Activated T-cell treated with anti-CD3 and anti-CD28 coated beads for 24 hours (primary cell): ENCODE data around the gene SLC25A23.
"Not testable (repeated sequence)": the region's sequence is repeated elsewhere in the genome, so short reads cannot be mapped to it uniquely, and the experiment has no call there.

ENCODE experiments used
- DNase-seq: peaks from one replicate; pipeline ENCODE4 v3.0.0-alpha.2; 2020; ENCODE audit warnings: low read depth

The SLC25A23 gene

DNA sequence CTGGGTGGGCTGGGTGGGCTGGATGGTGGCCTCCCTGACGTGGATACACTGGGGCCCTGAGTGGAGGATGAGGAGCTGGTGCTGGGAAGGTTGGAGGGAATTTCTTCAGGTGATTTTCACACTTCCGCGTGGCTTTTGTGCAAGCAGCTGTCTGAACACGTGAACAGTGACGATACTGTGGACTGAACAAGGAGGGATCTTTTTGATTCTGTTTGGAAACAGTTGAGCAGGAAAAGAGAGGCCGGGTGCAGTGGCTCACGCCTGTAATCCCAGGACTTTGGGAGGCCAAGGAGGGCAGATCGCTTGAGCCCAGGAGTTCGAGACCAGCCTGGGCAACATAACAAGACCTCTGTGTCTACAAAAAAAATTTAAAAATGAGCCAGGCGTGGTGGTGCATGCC lies 57.5 kb downstream of the SLC25A23 start:
- DNase-seq: no peak

DNA sequence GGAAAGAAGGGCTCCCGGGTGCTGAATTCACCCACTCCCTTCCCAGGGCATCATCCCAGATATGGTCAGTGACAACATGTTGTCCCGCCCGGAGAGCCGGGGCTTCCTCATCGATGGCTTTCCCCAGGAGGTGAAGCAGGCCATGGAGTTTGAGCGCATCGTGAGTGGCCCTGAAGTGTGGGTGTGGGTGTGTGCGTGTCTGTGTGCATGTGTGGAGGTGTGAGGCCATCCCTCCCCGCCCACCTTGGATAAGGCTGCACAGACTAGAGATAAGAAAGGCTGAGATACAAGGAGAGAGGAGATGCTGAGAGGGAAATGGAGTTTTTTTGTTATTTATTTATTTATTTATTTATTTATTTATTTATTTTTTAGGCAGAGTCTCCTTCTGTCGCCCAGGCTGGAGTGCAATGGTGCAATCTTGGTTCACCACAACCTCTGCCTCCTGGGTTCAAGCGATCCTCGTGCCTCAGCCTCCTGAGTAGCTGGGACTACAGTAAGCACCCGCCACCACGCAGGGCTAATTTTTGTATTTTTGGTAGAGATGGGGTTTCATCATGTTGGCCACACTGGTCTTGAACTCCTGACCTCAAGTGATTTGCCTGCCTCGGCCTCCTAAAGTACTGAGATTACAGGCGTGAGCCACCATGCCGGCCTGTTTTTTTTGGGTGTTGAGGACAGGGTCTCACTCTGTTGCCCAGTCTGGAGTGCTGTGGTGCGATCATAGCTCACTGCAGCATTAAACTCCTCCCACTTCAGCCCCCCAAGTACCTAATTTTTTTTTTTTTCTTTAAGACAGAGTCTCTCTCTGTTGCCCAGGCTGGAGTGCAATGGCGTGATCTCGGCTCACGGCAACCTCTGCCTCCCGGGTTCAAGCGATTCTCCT lies 59.3 kb downstream of the SLC25A23 start:
- not testable (repeated sequence) for DNase-seq

DNA sequence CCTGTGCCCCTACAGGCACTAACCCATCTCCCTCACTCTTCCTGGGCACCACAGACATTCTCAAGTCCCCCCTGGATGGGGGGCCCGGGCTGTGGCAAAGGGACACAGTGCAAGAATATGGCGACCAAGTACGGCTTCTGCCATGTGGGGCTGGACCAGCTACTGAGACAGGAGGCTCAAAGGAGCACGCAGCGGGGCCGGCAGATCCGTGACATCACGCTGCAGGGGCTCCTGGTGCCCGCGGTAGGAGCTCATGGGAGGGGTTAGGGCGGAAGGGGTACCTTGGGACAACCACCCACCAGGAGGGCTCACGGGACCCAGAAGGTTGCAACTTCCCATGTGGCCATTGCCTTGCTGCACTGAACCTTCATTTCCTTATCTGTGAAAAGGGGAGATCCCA lies 63.3 kb downstream of the SLC25A23 start:
- DNase-seq: no peak

DNA sequence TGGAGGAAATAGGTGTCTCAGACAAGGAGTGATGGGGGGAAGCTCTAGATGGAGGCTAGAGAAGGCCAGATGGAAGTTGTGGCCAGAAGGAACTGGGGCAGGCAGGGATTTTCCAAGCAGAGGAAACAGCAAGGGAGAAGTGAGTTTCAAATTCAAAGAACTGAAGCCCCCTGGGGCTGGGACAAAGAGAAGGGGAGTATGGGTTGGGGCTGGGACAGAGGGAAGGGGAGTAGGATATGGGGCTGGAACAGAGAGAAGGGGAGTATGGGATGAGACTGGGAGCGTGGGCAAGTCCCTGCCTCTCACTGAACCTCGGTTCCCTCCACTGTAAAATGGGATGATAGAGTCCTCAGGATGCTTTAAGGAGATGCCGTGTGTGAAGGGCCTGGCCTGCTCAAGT lies 64.8 kb downstream of the SLC25A23 start:
- no peak for DNase-seq

DNA sequence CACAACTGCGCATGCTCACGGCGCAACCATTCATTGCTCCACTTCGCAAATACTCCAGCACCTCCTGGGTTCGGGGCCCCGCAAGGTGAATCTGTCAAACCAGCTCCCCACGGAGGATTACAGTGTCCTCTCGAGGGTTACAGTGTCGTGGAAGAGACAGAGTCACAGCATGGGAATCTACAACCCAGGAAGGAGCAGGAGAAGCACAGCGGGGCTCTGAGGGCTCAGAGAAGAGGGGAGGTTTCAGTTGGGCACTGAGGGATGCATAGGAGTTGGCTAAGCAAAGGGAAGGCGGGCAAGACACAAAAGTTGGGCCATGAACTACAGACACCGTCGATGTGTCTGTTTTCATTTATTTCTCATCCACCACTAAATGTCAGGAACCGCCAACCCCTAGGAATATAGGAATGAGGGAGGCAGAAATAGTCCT lies 65.6 kb downstream of the SLC25A23 start:
- peak; percentile 73 for DNase-seq

DNA sequence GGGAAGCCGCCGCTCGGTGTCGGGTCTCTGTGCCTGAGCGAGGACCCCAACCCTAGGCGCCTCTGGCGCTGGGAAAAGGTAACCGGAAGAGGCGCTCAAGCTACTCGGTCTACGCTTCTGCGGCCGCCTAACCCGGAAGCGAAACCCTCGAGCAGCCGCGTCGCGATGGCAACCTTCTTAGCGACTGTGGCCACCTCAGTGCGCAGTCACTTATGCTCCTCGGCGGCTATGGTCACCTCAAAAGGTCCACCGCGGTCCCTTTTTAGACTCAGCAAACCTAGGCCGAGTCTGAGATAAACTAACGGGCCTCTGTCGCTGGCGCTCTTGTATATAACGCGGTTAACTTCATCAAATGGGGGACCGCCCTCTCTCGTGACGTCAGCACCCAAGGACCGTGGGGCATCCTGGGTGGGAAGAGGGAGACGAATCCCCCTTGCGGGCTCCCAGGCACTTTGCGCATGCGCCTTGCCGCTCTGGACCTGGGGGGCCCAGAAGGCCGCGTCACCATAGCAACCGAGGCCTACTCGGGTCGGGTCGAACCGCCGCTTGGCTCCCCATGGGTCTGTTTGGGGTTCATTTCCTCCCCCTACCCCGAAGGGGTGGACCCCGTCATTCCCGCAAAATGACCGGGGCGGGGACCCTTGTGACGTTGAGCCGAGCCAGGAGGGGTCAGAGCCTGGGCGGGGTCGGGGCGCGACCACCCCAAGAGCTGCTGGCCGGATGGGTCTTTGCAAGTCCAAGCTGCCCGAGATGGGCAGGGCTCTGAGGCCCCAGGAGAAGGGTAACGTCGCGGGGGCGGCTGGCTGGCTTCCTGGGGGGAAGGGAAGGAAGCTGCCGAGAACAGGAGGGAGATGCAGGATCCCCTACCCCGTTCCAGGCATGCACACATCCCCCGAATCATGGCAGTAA lies 66.3 kb downstream of the SLC25A23 start, which contains the start of gene GTF2F1:
Gene GTF2F1 (minus strand): TSS at position 91 of the 909 bp plus-strand sequence. CDS start 169 bp downstream, outside the sequence.
- peak; percentile 91 for DNase-seq

DNA sequence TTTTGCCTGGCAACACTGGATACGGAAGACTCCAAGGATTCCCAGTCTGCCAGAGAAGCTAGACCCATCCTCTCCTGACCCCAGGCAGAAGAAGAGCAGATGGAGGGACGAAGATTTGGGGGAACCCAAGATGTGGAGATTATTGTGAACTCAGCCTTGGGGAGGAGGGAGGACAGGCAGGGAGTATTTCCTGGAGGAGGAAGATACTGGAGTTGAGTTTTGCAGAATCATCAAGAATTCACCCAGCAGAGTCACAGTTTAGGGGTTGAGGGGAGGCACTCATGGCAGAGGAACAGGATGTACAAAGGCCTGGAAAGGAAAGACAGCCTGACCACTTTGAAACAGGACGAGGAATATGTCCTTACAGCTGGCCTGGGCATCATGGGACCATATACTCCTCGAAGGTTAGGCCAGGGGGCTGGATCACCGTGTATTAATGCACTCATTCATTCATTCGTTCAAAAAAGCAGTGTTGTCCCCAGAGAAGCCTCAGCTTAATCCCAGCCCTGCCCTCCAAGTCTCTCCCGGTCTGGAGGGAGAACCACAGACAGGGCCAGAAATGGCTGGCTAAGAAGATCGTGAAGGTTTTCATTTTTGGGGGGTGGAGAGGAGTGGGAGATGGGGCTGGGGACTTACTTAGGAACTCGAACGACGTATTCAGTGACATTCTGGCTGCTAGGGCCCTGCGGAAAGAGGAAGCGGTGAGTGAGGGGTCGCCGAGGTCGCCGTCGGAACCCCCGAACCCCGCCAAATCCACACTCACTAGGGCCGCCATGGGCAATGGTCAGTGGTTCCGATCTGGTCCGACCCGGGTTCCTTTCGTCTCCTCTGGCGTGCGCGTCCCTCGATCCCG lies 67.1 kb downstream of the SLC25A23 start:
- DNase-seq: no peak
